Activated CD4-positive, CD25-positive, alpha-beta regulatory T cell treated with anti-CD3 and anti-CD28 coated beads, Interleukin-2, amount 50 U/mL, for 72 hours (primary cell): ENCODE measurements around the gene GRK1.

Experiments
- DNase-seq: peaks from one replicate; pipeline ENCODE4 v3.0.0; 2021

GRK1 gene

DNA sequence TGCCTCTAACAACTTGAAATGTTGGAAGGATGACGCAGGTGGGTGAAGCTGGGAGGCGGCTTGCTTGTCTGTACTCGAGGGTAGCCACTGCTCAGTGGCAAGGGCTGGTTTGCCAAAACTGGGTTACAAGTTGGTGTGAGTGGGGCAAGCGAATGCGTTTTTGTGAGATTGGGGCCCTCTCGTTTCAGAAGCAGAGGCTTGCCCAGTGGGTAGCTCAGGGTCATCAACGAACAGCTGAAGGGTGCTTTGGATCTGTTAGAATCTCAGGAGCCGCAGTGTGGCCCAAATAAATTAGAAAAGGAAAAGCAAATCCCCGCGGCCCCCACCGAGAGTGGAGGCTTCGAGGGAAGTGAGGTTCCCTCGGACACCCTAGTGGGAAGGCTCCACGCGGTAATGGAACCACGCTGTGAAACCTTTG lies 16.3 kb upstream of the GRK1 start:
- DNase-seq: peak; percentile 13

- DNase-seq: peak; percentile 21
Observed at GRCh38 chr13:113651511-113652403, 15.3 kb upstream of the GRK1 start.

DNA sequence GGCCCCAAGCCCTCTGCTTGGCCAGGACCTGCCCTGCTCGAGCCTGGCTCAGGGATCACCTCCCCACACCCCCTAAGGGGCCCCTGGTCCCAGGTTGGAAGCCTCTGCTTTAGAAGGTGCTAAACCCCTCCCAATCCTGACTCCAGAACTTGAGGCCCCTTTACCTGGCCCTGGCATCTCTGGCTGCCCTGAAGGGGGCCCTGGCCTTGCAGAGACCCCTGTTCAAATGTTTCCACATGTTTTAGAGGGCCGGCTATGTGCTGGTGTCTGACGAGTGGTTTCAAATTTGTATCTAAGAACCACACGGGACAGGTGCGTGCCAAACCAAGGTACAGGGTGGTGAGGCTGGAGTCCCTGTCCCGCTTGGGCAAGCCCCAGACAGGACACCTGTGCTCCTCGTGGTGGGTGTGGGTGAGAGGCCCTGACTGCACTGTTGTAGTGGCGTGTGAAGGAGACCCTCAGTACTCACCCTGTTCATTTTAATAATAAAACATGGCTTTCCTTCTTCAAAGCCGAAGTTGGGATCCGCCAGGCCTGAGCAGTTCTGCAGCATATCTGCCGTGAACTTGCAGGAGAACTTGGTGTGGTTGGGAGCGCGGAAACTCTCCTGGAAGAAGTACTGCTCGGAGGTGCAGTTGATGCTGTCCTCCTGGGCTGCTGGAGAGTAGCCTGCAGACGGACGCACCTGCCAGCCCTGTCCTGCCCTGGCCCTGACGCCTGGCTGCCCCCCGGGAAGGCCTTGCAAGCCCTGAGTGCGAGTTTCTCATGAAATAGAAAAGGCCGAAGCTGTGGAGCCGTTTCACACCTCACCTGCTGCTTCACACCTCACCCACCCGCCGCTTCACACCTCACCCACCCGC lies 14.4 kb upstream of the GRK1 start:
- peak; percentile 15 for DNase-seq

DNA sequence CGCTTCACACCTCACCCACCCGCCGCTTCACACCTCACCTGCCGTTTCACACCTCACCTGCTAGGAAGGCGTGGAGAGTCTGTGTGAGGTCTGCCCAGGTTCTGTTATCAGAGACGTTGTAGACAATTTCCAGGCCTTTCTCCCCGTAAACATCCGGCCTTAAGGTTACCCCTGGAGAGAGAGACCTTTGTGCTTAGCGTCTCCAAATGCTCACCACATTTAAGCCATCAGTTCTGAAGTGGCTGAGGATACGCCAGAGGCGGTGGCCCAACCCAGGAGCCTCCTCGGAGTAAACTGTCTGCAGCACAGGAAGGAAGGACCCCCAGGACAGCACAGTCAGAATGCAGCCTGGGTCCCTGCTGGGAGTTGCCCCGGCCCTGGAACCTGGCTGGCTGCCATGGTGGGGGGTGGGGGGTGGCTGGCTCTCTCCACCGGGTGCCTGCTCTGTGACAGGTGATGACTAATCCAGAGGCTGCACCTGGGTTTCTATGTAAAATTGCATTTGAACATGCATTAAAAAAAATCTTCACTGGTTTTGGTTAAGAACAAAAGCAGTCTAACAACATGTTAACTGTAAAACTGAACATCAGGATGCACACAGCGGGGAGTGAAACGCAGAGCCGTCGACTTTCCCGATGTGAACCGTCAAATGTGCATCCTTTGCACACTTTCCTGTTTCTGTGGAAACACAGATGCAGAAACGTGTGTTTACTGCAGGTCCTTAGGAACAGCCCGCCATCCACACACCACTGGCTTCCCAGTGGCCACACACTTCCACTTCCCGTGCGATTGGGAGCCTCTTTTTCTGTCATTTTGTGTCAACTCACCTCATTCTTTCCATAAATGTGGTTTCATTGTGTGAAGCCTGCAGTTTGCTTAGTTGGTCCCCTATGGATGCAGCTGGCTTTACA lies 13.5 kb upstream of the GRK1 start:
- DNase-seq: peak; percentile 26

- no peak for DNase-seq
Observed at GRCh38 chr13:113654175-113654560, 12.9 kb upstream of the GRK1 start.

- DNase-seq: peak; percentile 19
Observed at GRCh38 chr13:113654591-113655345, 12.3 kb upstream of the GRK1 start.

GRCh38 chr13:113655346-113656002 lies 11.5 kb upstream of the GRK1 start:
- peak; percentile 19 for DNase-seq

DNA sequence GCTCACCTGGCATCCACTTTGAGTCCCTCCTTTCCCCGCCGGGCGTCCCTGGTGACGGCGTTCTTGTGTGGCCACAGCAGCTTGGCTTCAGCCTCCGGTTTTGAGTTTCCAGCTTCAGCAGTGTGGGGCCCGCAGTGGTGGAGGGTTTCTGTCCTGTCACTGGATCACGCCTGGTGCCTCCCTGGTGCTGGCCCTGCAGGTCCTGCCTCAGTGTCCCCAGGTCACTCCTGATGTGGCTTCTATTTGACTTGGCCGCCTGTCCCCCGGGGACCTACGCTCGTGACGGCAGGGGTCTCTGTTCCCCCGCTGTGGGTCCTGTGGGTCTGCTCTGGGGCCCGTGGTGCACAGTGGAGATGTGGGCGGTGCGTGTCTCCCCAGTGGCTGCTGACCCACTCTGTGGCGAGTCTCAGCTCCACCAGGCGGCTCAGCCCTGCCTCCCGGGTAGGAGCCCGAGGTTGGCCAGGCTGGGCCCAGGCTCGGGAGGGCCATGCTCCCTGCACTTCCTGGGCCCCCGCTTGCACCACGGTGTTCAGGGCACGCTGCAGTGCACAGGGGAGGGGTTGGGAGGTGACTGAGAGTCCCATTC lies 10.9 kb upstream of the GRK1 start:
- DNase-seq: peak; percentile 17

GRCh38 chr13:113656831-113657671 lies 10.0 kb upstream of the GRK1 start:
- peak; percentile 21 for DNase-seq

DNA sequence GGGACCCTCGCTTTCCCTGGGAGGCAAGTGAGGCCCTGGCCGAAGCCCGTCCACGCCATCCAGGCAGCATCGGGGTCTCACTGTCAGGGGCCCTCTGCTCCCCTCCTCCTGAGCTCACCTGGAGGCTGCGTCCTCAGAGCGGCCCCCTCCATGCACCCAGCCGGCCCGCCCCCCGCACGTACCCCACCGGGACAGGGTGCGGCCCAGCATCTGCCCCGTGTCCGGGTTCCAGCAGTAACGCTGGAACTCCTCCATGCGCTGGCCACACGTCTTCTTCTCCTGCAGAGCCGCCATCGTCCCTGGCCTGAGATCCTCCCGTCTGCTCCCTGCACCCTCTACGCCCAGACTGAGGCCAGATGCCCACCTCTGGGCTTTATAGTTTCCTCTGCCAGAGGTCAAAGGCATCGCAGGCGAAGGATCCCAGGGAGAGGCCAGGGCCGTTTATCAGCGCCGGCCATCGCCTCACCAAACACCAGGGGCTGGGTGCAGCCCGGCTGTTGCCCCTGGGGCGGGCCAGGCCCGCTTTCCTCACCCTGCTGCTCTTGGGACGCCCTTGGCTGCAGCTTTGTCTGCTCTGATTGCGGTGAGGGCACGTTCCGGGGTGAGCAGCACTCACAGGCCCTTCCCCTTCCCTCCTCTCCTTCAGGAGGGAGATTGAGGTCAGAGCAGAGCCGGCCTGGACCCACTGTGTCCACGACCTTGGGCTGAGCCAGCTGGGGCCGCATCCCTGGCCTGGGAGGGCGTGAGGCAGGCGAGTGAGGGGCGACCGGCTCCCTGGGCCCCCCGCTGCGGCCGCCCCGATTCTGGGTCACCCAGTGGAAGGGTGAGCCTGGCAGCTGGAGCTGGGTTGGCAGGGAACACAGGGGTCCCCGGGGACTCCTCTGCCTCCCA lies 8.9 kb upstream of the GRK1 start, which contains the start of gene ATP4B:
Gene ATP4B (minus strand): TSS at position 348 of the 891 bp plus-strand sequence. CDS start 54 bp downstream, at position 294.
- peak; percentile 21 for DNase-seq

DNA sequence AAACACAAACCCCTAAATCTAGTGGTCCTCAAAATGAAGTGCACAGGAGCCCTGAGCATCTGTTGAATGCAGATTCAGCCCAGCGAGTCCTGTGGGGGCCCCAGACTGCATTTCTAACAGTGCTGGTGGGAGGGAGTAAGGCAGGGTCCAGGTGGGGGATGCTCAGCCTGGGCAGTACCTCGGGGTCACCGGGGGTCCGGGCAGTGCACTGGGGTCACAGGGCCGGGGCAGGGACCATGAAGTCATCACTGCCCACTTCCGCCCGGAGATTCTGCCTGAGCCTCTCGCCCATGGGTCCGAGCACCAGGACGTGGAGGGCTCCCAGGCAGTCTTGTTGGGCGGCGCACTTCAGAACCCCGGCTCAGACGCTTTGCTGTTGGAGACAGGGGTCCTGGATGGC lies 8.2 kb upstream of the GRK1 start:
- DNase-seq: no peak

DNA sequence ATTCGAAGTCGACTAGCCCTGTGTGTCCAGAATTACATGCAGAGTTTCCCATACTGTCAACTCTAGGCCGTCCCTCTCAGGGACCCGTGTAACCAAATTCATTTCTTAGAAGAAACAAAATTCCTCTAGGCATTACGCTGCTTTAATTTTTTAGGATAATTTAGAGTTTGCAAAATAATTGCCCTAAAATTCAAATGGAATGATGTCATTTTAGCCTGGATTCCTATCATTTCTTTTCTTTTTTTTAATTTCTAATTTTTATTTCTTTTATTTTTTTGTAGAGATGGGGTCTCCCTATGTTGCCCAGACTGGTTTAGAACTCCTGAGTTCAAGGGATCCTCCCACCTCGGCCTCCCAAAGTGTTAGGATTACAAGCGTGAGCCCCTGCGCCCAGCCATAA lies 7.7 kb upstream of the GRK1 start:
- no peak for DNase-seq

DNA sequence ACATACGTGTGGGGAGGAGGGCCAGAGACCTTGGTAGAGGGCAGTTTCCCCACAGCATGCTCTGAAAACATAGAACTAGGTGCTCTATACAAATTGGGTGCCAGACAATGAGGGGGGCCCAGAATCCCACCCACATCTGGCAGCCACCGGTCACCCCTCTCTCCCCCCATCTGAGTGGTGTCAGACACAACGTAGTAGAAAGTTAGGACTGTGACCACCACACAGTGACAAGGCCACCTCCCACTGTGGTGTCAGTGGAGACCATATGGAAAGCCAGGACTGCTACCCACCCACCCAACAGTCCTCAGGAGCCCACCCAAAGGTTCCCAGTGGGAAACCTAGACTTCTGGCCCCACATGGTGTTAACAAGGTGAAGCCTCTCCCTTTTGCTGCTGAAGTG lies 7.0 kb upstream of the GRK1 start:
- DNase-seq: no peak

GRCh38 chr13:113661509-113661908 lies 5.5 kb upstream of the GRK1 start:
- no peak for DNase-seq

GRCh38 chr13:113663934-113664333 lies 3.1 kb upstream of the GRK1 start:
- peak; percentile 21 for DNase-seq

- DNase-seq: peak; percentile 25
Observed at GRCh38 chr13:113664751-113665596, 2.0 kb upstream of the GRK1 start.

- DNase-seq: peak; percentile 19
Observed at GRCh38 chr13:113665597-113666328, 1.3 kb upstream of the GRK1 start.
